NB4 (cell line): ENCODE data around the gene ANAPC16.
A peak's percentile ranks its signal among the peaks of the same experiment; 100 is the strongest.
"Not testable (repeated sequence)": the region's sequence is repeated elsewhere in the genome, so short reads cannot be mapped to it uniquely, and the experiment has no call there.

ENCODE experiments used
- DNase-seq: peaks from one replicate; pipeline ENCODE4 v3.0.0; 2010; ENCODE audit warnings: low read depth
- H3K4me3 ChIP-seq: one replicate; pipeline ENCODE4 v1.5.1; 2011; ENCODE audit warnings: mild to moderate bottlenecking, low read depth, low read length, moderate library complexity
- CTCF ChIP-seq: IDR thresholded peaks from one replicate; pipeline ENCODE4 v1.5.1; 2012; ENCODE audit warnings: low read depth, low read length
- MAX ChIP-seq: IDR thresholded peaks from 2 replicates; pipeline ENCODE4 v1.6.1; 2011; ENCODE audit warnings: low read depth, low read length
- MYC ChIP-seq: IDR thresholded peaks from 2 replicates; pipeline ENCODE4 v1.6.1; 2011; ENCODE audit warnings: low read depth, low read length
- POLR2A ChIP-seq: IDR thresholded peaks from 2 replicates; pipeline ENCODE4 v1.6.1; 2011; ENCODE audit warnings: mild to moderate bottlenecking; ENCODE audit not compliant: insufficient read length; ENCODE audit errors: extremely low read depth

Gene ANAPC16

GRCh38 chr10:72267819-72268399 lies 52.1 kb downstream of the ANAPC16 start:
- no peak overlapping the region for H3K4me3 ChIP-seq
- TF ChIP-seq MAX: no peak
- no peak for TF ChIP-seq MYC
- no peak for TF ChIP-seq POLR2A
- TF ChIP-seq CTCF: no peak
- DNase-seq: no peak

- not testable (repeated sequence) for DNase-seq, H3K4me3 ChIP-seq
Observed at GRCh38 chr10:72268475-72269200, 52.8 kb downstream of the ANAPC16 start.

- TF ChIP-seq CTCF: no peak
- TF ChIP-seq MAX: no peak
- no peak for TF ChIP-seq MYC
- TF ChIP-seq POLR2A: no peak
- DNase-seq: no peak
- no peak overlapping the region for H3K4me3 ChIP-seq
Observed at GRCh38 chr10:72270607-72271281, 54.9 kb downstream of the ANAPC16 start.

GRCh38 chr10:72272689-72273409 lies 57.0 kb downstream of the ANAPC16 start:
- TF ChIP-seq CTCF (no peak), MYC (0 out of 2 replicates have a peak, but pooled peaks have one; percentile 24), MAX (0 out of 2 replicates have a peak, but pooled peaks have one; percentile 33), POLR2A (peak; percentile 30)
- H3K4me3 ChIP-seq: peak overlapping the region; percentile 76
- peak; percentile 91 for DNase-seq

GRCh38 chr10:72273410-72274212 lies 57.8 kb downstream of the ANAPC16 start, which contains the start of gene DDIT4:
Gene DDIT4 (plus strand): TSS chr10:72273924. CDS start chr10:72274217, 293 bp downstream.
- DNase-seq: peak; percentile 100
- H3K4me3 ChIP-seq: peak within 1 kb of the TSS; percentile 88
- peak; percentile 86 for TF ChIP-seq MAX
- TF ChIP-seq POLR2A: peak; percentile 100
- peak; percentile 71; the same call in 1 of the 2 replicates for TF ChIP-seq MYC
- no peak for TF ChIP-seq CTCF
